Stimulated activated CD8-positive, alpha-beta memory T cell treated with anti-CD3 and anti-CD28 coated beads, Interleukin-15, amount 100 ng/mL, for 1 hour (primary cell): ENCODE measurements around the gene BBS12.

Experiments
- DNase-seq: peaks from one replicate; pipeline ENCODE4 v3.0.0-alpha.2; 2020; ENCODE audit warnings: low read depth

The BBS12 gene

GRCh38 chr4:122715221-122715620 lies 17.3 kb upstream of the BBS12 start:
- DNase-seq = no peak

GRCh38 chr4:122716825-122717448 lies 15.6 kb upstream of the BBS12 start:
- DNase-seq = peak; percentile 58

GRCh38 chr4:122718281-122718680 lies 14.2 kb upstream of the BBS12 start:
- DNase-seq = no peak

GRCh38 chr4:122722256-122722655 lies 10.2 kb upstream of the BBS12 start:
- no peak for DNase-seq

- no peak for DNase-seq
Observed at GRCh38 chr4:122728856-122729255, 3.6 kb upstream of the BBS12 start.

- no peak for DNase-seq
Observed at GRCh38 chr4:122731676-122732075, 828 bp upstream of the BBS12 start.

- no peak for DNase-seq
Observed at GRCh38 chr4:122733787-122734120, 1.2 kb downstream of the BBS12 start.

- no peak for DNase-seq
Observed at GRCh38 chr4:122739174-122739573, 6.7 kb downstream of the BBS12 start.

GRCh38 chr4:122742933-122743829 lies 10.7 kb downstream of the BBS12 start:
- DNase-seq = no peak

- no peak for DNase-seq
Observed at GRCh38 chr4:122744229-122744628, 11.7 kb downstream of the BBS12 start.

- no peak for DNase-seq
Observed at GRCh38 chr4:122746485-122746965, 14.0 kb downstream of the BBS12 start.

GRCh38 chr4:122747068-122747467 lies 14.6 kb downstream of the BBS12 start:
- no peak for DNase-seq

GRCh38 chr4:122747883-122748282 lies 15.4 kb downstream of the BBS12 start:
- DNase-seq = no peak

- DNase-seq = no peak
Observed at GRCh38 chr4:122749704-122750454, 17.4 kb downstream of the BBS12 start.

GRCh38 chr4:122755675-122756074 lies 23.2 kb downstream of the BBS12 start:
- no peak for DNase-seq

- DNase-seq = no peak
Observed at GRCh38 chr4:122758033-122758432, 25.5 kb downstream of the BBS12 start.

GRCh38 chr4:122759639-122760310 lies 27.3 kb downstream of the BBS12 start:
- DNase-seq = no peak

GRCh38 chr4:122762520-122762919 lies 30.0 kb downstream of the BBS12 start:
- DNase-seq = no peak

- no peak for DNase-seq
Observed at GRCh38 chr4:122762966-122763716, 30.6 kb downstream of the BBS12 start.

GRCh38 chr4:122764071-122764820 lies 31.7 kb downstream of the BBS12 start:
- no peak for DNase-seq

GRCh38 chr4:122764821-122765215 lies 32.3 kb downstream of the BBS12 start:
- no peak for DNase-seq
